WI38 (cell line): ENCODE data around the gene GPR35.

Experiments used
- H3K4me3 ChIP-seq: 2 replicates; pipeline ENCODE4 v1.5.1; 2011; ENCODE audit warnings: low read depth, mild to moderate bottlenecking, control low read depth, low read length
- CTCF ChIP-seq: IDR thresholded peaks from 2 replicates; pipeline ENCODE4 v1.5.1; 2012; ENCODE audit warnings: low read depth, mild to moderate bottlenecking, control low read depth, low read length

The GPR35 gene

DNA sequence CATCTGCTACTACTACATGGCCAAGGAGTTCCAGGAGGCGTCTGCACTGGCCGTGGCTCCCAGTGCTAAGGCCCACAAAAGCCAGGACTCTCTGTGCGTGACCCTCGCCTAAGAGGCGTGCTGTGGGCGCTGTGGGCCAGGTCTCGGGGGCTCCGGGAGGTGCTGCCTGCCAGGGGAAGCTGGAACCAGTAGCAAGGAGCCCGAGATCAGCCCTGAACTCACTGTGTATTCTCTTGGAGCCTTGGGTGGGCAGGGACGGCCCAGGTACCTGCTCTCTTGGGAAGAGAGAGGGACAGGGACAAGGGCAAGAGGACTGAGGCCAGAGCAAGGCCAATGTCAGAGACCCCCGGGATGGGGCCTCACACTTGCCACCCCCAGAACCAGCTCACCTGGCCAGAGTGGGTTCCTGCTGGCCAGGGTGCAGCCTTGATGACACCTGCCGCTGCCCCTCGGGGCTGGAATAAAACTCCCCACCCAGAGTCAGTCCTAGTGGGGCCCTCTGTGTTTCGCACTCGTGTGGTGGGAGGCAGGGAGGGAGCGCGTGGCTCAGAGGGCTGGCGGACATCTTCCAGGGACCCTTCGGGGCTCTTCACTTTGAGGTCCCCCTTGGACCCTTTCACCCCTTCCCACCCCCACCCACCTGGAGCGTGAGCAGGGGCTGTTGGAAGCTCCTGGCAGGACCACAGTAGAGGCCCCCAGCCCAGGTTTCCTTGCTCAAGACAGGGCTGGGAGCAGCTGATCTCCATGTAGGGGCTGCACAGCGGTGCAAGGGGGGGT, 5.7 kb downstream of the GPR35 start:
- no peak overlapping the region for H3K4me3 ChIP-seq
- TF ChIP-seq CTCF, result no peak

DNA sequence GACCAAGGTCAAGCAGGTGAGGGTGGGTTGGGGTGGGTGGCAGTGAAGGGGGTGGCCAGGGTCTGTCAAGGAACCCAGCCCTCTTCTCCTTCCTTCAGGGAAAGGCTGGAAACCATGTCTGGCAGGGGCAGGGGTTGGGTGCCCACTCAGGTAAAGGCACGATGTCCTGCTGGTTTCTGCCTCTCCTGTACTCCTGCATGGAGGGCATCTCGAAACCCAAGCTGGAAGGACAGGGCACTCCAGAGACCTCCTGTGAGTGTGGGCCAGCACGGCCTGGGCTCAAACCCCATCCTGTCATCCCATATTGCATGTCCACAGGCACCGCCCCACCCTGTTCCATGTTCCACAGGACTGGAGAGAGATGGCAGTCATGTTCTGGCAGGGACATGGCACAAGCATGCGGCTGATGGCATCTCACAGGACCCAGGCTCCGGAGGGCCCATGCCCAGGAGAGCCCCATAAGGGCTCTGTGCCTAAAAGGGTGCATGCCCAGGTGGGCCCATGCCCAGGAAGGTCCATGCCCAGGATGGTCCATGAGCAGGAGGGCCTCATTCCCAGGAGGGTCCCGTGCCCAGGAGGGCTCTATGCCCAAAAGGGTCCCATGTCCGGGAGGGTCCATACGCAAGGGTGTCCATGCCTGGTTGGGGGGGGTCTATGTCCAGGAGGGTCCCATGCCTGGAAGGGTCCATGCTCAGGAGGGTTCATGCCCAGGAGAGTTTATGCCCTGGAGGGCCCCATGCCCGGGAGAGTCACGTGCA, 6.4 kb downstream of the GPR35 start:
- no peak for TF ChIP-seq CTCF
- no peak overlapping the region for H3K4me3 ChIP-seq

DNA sequence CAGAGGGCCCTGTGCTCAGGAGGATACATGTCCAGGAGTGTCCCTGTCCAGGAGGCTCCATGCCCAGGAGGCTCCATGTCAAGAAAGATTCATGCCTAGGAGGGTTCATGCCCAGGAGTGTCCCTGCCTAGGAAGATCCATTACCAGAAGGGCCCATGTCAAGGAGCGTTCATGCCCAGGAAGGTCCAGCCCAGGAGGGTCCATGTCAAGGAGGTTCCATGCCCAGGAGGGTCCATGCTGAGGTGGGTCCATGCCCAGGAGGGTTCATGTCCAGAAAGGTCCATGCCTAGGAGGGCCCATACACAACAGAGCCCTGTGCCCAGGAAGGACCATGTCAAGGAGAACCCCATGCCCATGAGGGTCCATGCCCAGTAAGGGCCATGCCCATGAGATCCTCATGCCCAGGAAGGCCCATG, 7.0 kb downstream of the GPR35 start:
- no peak overlapping the region for H3K4me3 ChIP-seq
- TF ChIP-seq CTCF, result no peak

GRCh38 chr2:240635121-240635997, 10.1 kb downstream of the GPR35 start:
- H3K4me3 ChIP-seq, result no peak overlapping the region
- no peak for TF ChIP-seq CTCF

GRCh38 chr2:240635998-240636547, 10.8 kb downstream of the GPR35 start:
- TF ChIP-seq CTCF, result no peak
- no peak overlapping the region for H3K4me3 ChIP-seq

DNA sequence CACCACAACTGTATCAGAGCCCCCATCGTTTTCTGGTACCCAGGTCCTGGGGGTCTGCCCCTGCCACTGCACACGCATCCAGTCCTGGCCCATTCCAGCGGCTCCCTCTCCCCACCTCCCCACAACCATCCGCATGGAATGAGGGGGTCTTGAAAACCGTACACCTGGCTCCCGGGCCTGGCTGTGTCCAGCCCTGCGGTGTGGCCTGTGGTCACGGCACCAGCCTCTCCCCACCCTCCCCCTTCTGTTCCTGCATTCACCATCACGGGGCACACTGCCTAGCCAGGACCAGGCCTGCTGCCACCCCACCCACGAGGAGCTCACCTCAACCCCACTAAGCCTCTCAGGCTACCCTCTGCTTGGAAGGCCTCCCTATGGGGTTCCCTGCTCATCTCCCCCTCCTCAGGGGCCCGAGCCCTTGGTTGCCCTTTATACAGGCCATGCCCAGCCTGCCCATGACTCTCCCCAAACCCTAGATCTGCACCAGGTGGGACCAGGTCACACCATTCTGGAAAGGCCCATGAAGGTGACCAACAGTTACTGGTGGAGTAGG, 11.4 kb downstream of the GPR35 start:
- TF ChIP-seq CTCF, result no peak
- H3K4me3 ChIP-seq, result no peak overlapping the region
